Dedifferentiated amniotic fluid mesenchymal stem cell (primary cell): ENCODE data around the gene ZNF627.
A peak's percentile ranks its signal among the peaks of the same experiment; 100 is the strongest.
"Not testable (repeated sequence)": the region's sequence is repeated elsewhere in the genome, so short reads cannot be mapped to it uniquely, and the experiment has no call there.

ENCODE experiments used
- DNase-seq: peaks from one replicate; pipeline ENCODE4 v3.0.0-alpha.2; 2016; ENCODE audit errors: extremely low spot score

ZNF627 gene

GRCh38 chr19:11574689-11575088 lies 22.6 kb upstream of the ZNF627 start:
- DNase-seq: no peak

DNA sequence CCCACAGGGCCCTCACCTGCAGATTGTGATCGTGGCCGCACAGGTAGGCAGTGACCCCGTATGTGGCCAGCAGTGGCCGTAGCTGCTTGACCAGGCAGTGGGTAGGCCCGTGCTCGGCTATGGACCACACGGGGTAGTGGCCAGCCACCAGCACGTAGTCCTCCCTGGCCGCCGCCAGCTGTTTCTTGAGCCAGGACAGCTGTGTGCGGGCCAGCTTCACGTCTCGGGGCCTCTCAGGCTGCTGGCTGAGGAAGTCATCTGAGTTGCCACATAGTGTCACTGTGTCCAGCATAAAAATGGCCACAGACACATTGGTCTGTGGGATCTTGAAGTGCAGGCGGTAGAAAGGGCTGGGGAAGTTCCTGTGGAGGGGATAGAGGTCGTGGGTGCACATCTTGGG lies 21.1 kb upstream of the ZNF627 start:
- no peak for DNase-seq

GRCh38 chr19:11577451-11578257 lies 19.6 kb upstream of the ZNF627 start, which contains the start of gene ACP5:
Gene ACP5, minus strand, starts transcription at chr19:11577645. Its CDS starts 328 bp downstream, at chr19:11577317.
- no peak for DNase-seq

DNA sequence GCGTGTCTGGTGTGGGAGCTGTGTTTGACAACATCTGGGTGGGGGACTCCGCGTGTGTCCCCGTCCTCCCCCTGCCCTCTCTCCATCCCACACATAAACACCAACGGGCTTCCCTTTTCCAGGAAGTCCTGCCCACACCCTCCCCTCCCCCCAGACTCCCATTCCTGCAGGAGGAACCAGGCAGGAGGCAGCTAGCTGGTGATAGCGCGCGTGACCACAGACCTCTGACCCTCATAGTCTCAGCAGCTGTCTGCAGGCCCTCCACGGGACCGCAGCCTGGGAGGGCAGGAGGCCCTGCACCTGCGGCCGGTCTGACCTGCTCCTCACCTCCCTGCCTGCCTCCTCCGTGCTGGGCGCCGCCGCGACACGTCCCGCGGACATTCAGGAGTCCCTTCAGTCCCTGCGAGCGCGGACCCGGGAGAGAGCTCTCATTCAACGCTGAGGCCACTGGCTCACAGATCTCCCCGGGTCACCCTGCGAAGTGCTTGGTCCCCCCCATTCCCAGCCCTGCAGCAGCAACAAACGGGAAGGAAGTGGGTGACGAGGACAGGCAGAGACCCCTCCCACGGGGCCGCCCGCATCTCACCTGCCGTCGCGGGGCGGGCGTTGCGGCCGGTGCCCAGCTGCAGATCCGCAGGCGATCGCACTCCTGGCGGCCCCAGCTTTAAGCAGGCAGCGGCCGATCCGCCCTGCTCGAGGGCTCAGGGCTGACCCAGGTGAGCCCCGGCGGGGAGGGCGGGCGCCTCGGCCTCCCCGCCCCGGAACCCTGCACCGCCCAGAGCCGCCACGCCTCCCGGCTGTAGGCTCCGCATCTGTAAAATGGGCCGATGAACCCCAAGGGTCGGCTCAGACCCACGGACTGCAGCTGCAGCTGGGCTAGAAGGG lies 18.8 kb upstream of the ZNF627 start:
- DNase-seq: no peak

DNA sequence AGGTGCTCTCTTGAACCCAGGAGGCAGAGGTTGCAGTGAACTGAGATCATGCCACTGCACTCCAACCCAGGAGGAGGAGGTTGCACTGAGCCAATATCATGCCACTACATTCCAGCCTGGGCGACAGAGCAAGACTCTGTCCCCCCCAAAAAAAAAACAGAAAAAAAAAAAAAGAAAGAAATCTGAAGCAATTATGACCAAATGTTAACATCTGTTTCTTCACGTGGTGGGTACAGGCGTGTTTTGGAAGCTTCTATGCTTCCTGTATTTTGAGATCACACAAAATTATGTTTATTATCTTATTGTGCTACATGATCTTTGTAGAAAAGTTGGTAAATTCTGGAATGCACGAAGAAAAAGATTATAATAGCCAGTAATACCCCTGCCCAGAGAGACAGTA lies 17.2 kb upstream of the ZNF627 start:
- DNase-seq: no peak

DNA sequence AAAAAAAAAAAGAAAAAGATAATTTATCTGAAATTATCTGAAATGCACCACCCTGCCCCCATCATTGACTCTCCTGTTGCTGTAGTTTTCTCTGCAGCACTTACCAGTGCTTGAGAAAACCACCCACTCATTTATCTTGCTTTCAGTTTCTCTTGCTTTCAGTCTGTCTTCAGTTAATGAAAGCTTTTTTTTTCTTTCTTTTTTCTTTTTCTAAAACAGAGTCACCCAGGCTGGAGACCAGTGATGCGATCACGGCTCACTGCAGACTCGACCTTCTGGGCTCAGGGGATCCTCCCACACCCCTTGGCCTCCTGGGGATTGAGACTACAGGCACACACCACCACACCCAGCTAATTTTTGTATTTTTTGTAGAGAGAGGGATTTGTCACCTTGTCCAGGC lies 15.5 kb upstream of the ZNF627 start:
- peak; percentile 35 for DNase-seq

DNA sequence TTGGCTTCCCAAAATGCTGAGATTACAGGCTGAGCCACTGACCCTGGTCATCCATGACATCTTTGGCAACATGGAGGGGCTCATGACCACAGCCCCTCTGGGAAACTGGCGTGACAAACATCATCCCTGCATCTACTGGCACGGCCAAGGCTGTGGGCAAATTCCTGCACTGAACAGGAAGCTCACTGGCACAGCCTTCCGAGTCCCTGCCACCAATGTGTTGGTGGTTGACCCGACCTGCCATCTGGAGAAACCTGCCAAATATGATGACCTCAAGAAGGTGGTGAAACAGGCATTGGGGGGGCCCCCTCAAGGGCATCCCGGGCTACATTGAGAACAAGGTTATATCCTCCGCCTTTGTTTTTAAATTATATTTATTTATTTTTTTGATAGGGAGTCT lies 11.0 kb upstream of the ZNF627 start:
- no peak for DNase-seq

DNA sequence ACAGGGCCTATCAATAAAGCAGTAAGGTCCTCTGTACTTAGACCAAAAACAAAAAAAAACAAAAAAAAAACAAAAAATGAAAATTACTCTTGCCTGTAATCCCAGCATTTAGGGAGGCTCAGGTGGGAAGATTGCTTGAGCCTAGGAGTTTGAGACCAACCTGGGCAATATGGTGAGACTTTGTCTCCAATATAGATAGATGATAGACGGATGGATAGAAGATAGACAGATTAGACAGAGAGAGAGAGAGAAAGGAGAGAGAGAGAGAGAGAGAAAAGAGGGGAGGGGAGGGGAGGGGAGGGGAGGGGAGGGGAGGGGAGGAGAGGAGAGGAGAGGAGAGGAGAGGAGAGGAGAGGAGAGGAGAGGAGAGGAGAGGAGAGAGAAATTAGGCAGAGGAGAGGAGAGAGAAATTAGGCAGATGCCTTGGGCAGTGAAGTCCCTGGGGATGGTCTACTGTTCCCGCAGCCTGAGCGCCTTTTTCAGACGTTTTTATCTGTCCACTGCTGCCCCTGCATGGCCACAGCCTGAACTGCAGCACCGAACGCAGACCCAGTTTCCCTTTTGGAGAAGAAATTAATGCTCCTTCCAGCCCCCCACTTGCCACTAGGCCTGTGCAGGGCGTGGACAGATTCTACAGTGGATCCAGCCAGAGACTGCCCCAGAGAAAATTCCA lies 9.8 kb upstream of the ZNF627 start:
- peak; percentile 67 for DNase-seq

- no peak for DNase-seq
Observed at GRCh38 chr19:11587975-11588631, 9.2 kb upstream of the ZNF627 start.

GRCh38 chr19:11594084-11594483 lies 3.2 kb upstream of the ZNF627 start:
- no peak for DNase-seq

DNA sequence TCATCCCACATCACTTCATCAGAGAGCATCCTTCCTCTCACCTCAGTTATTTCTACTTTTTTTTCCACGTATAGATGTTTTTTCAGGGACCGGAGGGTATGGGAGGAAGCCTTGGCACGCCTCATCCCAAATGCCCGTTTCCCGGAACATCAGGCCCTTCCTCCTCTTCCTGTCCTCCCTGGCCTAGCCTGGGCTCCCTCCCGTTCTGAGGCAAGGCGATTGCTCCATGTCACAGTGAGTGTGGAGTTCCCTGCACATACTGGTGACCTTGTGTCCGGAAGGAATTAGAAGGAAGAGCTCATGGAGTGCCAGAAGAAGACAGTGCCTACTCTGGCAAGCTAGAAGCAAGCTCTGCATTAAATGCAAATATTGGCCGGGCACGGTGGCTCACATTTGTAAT lies 1.1 kb upstream of the ZNF627 start:
- no peak for DNase-seq

DNA sequence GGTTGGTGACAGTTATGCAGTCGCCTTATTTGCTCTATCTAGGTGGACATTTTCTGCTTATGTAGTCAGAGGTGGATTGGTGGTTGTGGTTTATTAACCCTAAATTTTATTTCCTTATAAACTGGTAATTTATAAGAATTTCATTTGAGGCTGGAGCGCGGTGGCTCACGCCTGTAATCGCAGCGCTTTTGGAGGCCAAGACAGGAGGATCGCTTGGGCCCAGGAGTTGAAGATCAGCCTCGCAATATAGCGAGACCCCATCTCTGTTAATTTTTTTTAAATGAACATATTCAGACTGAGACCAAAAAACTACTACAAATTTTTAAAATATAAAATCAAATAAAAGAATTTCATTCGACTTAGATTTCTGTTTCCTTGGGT lies 810 bp downstream of the ZNF627 start:
- DNase-seq: no peak

GRCh38 chr19:11598746-11599145 lies 1.5 kb downstream of the ZNF627 start:
- DNase-seq: no peak

DNA sequence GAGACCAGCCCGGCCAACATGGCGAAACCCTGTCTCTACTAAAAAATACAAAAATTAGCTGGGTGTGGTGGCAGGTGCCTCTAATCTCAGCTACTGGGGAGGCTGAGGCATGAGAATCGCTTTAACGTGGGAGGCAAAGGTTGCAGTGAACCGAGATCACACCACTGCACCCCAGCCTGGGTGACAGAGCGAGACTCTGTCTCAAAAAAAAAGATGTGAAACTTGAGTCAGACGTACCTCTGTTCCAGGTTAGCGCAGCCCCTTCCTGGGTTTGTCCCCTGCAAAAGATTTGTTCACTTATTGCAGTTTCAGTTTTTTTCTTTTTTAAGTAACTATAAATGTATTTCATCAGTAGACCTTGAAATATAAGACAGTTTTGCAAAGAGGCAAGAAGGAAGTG lies 2.4 kb downstream of the ZNF627 start:
- not testable (repeated sequence) for DNase-seq

- no peak for DNase-seq
Observed at GRCh38 chr19:11606484-11606883, 9.2 kb downstream of the ZNF627 start.

DNA sequence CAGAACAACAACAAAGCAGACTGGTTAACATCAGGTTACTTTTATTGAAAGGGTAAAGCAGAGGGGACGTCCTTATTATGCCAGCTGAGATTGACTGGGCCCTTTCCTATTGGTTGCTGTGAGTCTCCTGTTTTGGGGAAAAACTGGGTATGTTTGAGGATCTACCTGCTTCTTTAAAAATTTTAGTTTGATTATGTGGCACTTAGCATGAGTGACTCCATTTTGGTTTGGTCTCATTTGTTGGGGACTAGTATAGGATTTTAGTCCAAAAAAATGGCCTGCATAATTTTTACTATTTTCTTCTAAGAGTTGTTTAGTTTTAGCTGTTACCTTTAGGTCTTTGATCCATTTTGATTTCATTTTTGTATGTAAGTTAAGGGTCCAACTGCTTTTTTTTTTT lies 14.4 kb downstream of the ZNF627 start:
- DNase-seq: no peak

- DNase-seq: no peak
Observed at GRCh38 chr19:11612816-11613511, 15.7 kb downstream of the ZNF627 start.

- no peak for DNase-seq
Observed at GRCh38 chr19:11617180-11618062, 20.1 kb downstream of the ZNF627 start.

DNA sequence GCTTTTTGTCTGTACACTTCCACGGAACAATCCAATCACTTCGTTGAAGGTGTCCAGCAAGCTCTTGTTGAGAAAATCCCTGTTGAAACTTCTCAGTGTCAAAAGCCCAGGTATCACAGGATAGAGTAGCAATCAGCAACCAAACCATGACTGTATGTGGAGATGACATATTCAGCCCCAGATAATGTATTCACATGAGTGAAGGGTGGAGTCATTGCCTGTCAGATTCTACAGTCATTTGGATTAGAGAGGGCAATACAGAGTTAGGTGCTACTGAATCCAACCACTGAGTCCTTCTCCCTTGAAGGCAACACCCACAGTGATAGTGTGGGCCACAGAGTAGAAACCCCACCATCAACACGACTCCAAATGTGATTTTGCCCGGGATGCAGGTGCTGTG lies 23.3 kb downstream of the ZNF627 start:
- DNase-seq: no peak

DNA sequence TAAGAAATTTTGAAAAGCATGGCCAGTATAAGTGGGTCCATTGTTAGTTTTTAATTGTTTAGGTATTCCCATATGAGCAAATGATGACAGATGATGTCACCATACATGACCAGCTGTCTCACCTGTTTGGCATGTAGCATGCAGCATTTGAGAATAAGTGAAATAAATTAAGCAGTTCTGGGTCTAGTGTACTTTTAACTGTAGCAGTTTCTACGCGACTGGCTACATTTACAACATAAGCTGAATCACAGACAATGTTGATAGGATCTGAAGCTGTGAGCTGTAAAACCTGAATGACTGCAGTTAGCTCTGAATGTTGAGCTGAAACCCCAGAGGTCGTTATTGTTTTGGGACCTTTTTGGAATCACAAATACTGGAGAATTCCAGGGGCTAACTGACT lies 25.1 kb downstream of the ZNF627 start:
- not testable (repeated sequence) for DNase-seq
